Bronchial epithelial cell (primary cell): ENCODE measurements around the gene ZNF443. TPM values are rescaled to one million over a fixed set of nuclear protein-coding genes. Genes with fewer than 3 reads are reported as not detected.
A peak's percentile ranks its signal among the peaks of the same experiment; 100 is the strongest.
"Not testable (repeated sequence)": the region's sequence is repeated elsewhere in the genome, so short reads cannot be mapped to it uniquely, and the experiment has no call there.

Source experiments
- DNase-seq: peaks from one replicate; pipeline ENCODE4 v3.0.0-alpha.2; 2010; ENCODE audit warnings: low read depth
- FAIRE-seq: peaks from 2 replicates; lab custom pipeline; 2011; peaks lifted over from hg19 to GRCh38; lab: Jason Lieb, UNC
- H3K27me3 ChIP-seq: 2 replicates; pipeline ENCODE4 v1.5.1; 2011; ENCODE audit warnings: low read length; ENCODE audit not compliant: control insufficient read depth, insufficient read depth
- H3K36me3 ChIP-seq: 2 replicates; pipeline ENCODE4 v1.5.1; 2011; ENCODE audit warnings: low read length; ENCODE audit not compliant: control insufficient read depth, insufficient read depth
- H3K4me3 ChIP-seq: 2 replicates; pipeline ENCODE4 v1.5.1; 2011; ENCODE audit warnings: mild to moderate bottlenecking, low read depth, low read length, control low read depth
- total RNA-seq: library from RNA; depleted of rRNA; stranded (reverse); fragments of >200 nt; gene quantifications from 2 replicates; pipeline ENCODE4 v1.2.1, GENCODE V29; 2014
- TF ChIP-seq, protein P1 (sequence below): IDR thresholded peaks from 2 replicates; pipeline ENCODE4 v1.5.1; 2011; ENCODE audit warnings: mild to moderate bottlenecking, moderate library complexity, low read length, control low read depth, inconsistent platforms; ENCODE audit not compliant: insufficient read depth, severe bottlenecking

Gene ZNF443
- total RNA-seq, 1 donor from 2014 or later = 3.4 TPM

DNA sequence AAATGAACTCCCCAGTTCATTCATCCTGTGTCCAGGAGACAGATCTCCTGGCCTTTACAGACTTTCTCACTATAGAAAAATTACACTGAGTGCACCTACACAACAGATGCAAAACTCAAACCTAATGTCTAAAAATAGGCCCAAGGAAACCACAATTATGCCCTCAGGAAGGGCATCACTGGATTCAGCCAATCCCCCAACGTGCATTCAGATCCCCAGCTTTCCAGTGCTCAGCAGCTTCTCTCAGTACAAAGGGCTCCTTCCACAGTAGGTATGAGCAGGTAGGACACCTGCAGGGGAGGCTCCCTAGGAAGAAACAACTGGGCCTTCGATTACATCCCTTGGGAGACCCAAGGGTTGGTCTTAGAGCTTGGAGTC lies 41.7 kb upstream of the ZNF443 start:
- Histone ChIP-seq H3K27me3 (no peaks in the 10 kb centered on the region), H3K36me3 (no peaks in the 10 kb centered on the region), H3K4me3 (no peak overlapping the region)
- TF ChIP-seq, protein P1, sequence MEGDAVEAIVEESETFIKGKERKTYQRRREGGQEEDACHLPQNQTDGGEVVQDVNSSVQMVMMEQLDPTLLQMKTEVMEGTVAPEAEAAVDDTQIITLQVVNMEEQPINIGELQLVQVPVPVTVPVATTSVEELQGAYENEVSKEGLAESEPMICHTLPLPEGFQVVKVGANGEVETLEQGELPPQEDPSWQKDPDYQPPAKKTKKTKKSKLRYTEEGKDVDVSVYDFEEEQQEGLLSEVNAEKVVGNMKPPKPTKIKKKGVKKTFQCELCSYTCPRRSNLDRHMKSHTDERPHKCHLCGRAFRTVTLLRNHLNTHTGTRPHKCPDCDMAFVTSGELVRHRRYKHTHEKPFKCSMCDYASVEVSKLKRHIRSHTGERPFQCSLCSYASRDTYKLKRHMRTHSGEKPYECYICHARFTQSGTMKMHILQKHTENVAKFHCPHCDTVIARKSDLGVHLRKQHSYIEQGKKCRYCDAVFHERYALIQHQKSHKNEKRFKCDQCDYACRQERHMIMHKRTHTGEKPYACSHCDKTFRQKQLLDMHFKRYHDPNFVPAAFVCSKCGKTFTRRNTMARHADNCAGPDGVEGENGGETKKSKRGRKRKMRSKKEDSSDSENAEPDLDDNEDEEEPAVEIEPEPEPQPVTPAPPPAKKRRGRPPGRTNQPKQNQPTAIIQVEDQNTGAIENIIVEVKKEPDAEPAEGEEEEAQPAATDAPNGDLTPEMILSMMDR = no peak
- FAIRE-seq = no peak
- no peak for DNase-seq

DNA sequence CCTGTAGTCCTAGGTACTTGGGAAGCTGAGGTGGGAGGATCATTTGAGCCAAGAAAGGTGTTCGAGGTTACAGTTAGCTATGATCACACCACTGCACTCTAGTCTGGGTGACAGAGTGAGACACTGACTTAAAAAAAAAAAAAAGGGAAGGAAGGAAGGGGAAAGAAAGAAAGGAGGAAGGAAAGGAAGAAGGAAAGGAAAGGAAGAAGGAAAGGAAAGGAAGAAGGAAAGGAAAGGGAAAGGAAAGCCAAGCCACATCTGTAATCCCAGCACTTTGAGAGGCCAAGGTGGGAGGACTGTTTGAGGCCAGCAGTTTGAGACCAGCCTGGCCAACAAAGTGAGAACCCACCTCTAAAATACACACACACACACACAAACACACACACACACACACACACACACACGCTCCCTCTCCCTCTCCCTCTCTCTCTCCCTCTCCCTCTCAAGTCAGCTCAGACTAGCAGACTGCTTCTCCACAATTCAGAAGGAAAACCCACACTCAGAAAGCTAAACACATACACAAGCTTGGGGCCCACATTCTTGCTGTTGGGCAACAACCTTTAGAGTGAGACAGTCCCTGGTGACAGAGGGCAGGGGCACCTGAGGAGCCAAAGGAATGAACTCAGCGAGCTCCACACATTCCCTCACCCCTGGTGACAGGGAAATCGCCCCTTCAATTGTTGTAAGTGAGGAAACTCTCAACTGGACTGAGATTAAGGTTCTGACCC lies 41.1 kb upstream of the ZNF443 start:
- H3K36me3 ChIP-seq = no peaks in the 10 kb centered on the region
- no peak for FAIRE-seq
- H3K27me3 ChIP-seq = no peaks in the 10 kb centered on the region
- TF ChIP-seq, protein P1 = no peak
- no peak for DNase-seq
- no peak overlapping the region for H3K4me3 ChIP-seq

DNA sequence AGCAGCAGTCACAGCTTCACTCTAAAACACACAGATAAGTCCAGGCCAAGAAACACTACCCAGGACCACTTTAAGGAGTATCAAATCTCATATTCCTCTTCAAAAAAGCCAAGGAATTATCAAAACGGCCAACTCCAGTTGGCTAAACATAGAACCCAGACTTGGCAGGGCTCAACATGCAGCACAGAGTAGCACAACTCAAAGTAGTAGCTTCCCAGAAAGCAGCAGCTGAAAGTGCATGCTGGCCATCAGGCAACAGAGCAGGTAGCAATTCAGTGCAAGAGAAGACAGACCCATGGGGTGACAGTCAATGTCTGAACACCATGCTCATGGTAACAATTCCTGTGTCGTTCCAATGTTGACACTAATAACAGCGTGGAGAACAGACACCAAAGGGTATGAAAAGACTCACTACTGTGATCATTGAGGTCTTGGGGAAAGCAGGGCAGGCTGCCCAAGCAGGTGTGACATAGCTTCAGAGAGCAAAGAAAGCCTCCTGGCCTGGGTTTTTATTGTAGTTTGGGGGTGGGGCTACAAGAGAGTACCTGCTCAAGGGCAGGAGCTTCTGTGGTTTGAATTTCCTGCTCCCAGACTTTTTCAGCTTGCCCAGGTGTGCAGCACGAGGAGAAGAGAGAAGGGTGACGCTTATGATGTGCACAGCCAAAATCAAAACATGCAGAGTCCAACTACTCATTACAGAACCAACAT lies 37.6 kb upstream of the ZNF443 start:
- TF ChIP-seq, protein P1 = no peak
- H3K36me3 ChIP-seq = no peaks in the 10 kb centered on the region
- DNase-seq = no peak
- H3K4me3 ChIP-seq = no peak overlapping the region
- no peaks in the 10 kb centered on the region for H3K27me3 ChIP-seq
- peak; percentile 88 for FAIRE-seq

DNA sequence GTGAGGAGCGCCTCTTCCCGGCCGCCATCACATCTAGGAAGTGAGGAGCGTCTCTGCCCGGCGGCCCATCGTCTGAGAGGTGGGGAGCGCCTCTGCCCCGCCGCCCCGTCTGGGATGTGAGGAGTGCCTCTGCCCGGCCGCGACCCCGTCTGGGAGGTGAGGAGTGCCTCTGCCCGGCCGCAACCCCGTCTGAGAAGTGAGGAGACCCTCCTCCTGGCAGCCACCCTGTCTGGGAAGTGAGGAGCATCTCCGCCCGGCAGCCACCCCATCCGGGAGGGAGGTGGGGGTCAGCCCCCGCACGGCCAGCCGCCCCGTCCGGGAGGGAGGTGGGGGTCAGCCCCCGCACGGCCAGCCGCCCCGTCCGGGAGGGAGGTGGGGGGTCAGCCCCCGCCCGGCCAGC lies 26.8 kb upstream of the ZNF443 start:
- not testable (repeated sequence) for FAIRE-seq, H3K27me3 ChIP-seq, DNase-seq, H3K36me3 ChIP-seq, H3K4me3 ChIP-seq

DNA sequence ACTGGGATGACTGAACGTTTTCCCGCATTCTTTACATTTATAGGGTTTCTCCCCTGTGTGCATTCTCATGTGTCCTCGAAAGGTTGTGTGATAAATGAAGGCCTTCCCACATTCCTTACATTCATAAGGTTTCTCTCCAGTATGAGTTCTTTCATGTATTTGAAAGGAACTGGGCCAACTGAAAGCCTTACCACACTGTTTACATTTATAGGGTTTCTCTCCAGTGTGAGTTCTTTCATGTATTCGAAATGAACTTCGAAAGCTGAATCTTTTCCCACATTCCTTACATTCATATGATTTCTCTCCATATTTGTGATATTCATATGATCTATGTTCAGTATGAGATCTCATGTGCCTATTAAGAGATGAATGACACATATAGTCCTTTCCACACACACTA lies 24.4 kb upstream of the ZNF443 start:
- DNase-seq = no peak
- no peaks in the 10 kb centered on the region for H3K36me3 ChIP-seq
- TF ChIP-seq, protein P1 = no peak
- H3K27me3 ChIP-seq = no peaks in the 10 kb centered on the region
- H3K4me3 ChIP-seq = no peak overlapping the region
- no peak for FAIRE-seq

DNA sequence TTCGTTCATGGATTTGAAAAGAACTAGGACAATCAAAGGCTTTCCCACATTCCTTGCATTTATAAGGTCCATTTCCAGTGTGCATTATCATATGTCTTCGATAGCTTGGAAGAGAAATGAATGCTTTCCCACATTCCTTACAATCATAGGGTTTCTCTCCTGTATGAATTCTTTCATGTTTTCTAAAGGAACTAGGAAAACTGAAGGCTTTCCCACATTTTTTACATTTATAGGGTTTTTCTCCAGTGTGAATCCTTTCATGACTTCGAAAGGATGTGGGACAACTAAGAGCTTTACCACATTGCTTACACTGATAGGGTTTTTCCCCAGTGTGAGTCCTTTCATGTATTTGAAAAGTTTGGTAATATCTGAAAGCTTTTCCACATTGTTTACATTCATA lies 23.9 kb upstream of the ZNF443 start:
- no peaks in the 10 kb centered on the region for H3K36me3 ChIP-seq
- DNase-seq (no peak), FAIRE-seq (no peak)
- H3K4me3 ChIP-seq = no peak overlapping the region
- TF ChIP-seq, protein P1 = no peak
- no peaks in the 10 kb centered on the region for H3K27me3 ChIP-seq

DNA sequence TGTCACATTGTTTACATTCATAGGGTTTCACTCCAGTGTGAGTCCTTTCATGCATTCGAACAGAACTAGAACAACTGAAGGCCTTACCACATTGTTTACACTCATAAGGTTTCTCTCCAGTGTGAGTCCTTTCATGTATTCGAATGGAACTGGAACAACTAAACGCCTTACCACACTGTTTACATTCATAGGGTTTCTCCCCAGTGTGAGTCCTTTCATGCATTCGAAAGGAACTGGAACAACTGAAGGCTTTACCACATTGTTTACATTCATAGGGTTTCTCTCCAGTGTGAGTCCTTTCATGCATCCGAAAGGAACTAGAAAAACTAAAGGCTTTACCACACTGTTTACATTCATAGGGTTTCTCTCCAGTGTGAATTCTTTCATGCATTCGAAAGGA lies 23.3 kb upstream of the ZNF443 start:
- FAIRE-seq, H3K36me3 ChIP-seq, H3K27me3 ChIP-seq, H3K4me3 ChIP-seq, DNase-seq: not testable (repeated sequence)
